Middle frontal gyrus (tissue), 1 donor: ENCODE measurements around the gene TIGAR.

ENCODE experiments used
- DNase-seq: peaks from one replicate; pipeline ENCODE4 v3.0.0-alpha.2; 2015; ENCODE audit warnings: low spot score; ENCODE audit errors: extremely low spot score

TIGAR gene

GRCh38 chr12:4303750-4304149 lies 17.3 kb upstream of the TIGAR start:
- DNase-seq, result no peak

GRCh38 chr12:4307593-4308333 lies 13.2 kb upstream of the TIGAR start:
- no peak for DNase-seq

- DNase-seq, result no peak
Measured at GRCh38 chr12:4308334-4308950, 12.6 kb upstream of the TIGAR start.

GRCh38 chr12:4311776-4312175 lies 9.2 kb upstream of the TIGAR start:
- DNase-seq, result no peak

- DNase-seq, result no peak
Measured at GRCh38 chr12:4312251-4312650, 8.8 kb upstream of the TIGAR start.

- DNase-seq, result no peak
Measured at GRCh38 chr12:4320497-4320852, 538 bp upstream of the TIGAR start.

GRCh38 chr12:4322726-4323125 lies 1.7 kb downstream of the TIGAR start:
- DNase-seq, result no peak

- no peak for DNase-seq
Measured at GRCh38 chr12:4323396-4323795, 2.4 kb downstream of the TIGAR start.

- DNase-seq, result no peak
Measured at GRCh38 chr12:4324366-4324765, 3.4 kb downstream of the TIGAR start.

GRCh38 chr12:4325966-4326365 lies 5.0 kb downstream of the TIGAR start:
- no peak for DNase-seq

GRCh38 chr12:4327293-4327692 lies 6.3 kb downstream of the TIGAR start:
- DNase-seq, result no peak

- DNase-seq, result no peak
Measured at GRCh38 chr12:4330203-4330602, 9.2 kb downstream of the TIGAR start.

GRCh38 chr12:4331221-4331620 lies 10.2 kb downstream of the TIGAR start:
- no peak for DNase-seq

- no peak for DNase-seq
Measured at GRCh38 chr12:4331842-4332241, 10.8 kb downstream of the TIGAR start.

- DNase-seq, result no peak
Measured at GRCh38 chr12:4346931-4347330, 25.9 kb downstream of the TIGAR start.

GRCh38 chr12:4353785-4354208 lies 32.8 kb downstream of the TIGAR start:
- DNase-seq, result no peak

GRCh38 chr12:4355156-4356040 lies 34.4 kb downstream of the TIGAR start:
- DNase-seq, result no peak

- DNase-seq, result no peak
Measured at GRCh38 chr12:4356041-4356327, 35.0 kb downstream of the TIGAR start.

GRCh38 chr12:4366090-4366489 lies 45.1 kb downstream of the TIGAR start:
- DNase-seq, result no peak

- DNase-seq, result no peak
Measured at GRCh38 chr12:4369548-4369947, 48.5 kb downstream of the TIGAR start.

GRCh38 chr12:4370265-4370664 lies 49.3 kb downstream of the TIGAR start:
- DNase-seq, result no peak

- no peak for DNase-seq
Measured at GRCh38 chr12:4372653-4373052, 51.6 kb downstream of the TIGAR start.
